Brain pericyte (primary cell): ENCODE results near the gene DCAF10.
"Not testable (repeated sequence)": the region's sequence is repeated elsewhere in the genome, so short reads cannot be mapped to it uniquely, and the experiment has no call there.

Experiments
- DNase-seq: peaks from one replicate; pipeline ENCODE4 v3.0.0-alpha.2; 2012; ENCODE audit warnings: low read depth, low spot score

DCAF10 gene

DNA sequence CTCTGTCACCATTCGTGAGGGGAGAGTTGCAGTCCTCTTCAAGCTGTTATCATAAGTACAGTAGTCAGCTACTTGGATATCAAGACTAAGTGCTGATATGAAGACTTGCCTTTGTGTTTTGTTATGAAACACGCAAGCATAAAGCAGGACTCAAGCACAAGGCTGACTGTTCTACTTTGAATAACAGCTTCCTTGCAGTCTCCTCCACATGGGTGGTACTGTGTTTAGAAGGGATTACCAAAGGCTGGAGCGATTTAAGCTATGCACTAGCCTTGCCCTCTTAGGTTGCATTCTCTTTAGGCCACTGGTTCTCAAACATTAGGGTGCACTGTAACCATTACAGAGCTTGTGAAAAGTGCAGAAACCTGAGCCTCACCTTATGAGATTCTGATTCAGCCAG lies 61.9 kb downstream of the DCAF10 start:
- no peak for DNase-seq

- no peak for DNase-seq
Measured at GRCh38 chr9:37870081-37870798, 69.6 kb downstream of the DCAF10 start.

DNA sequence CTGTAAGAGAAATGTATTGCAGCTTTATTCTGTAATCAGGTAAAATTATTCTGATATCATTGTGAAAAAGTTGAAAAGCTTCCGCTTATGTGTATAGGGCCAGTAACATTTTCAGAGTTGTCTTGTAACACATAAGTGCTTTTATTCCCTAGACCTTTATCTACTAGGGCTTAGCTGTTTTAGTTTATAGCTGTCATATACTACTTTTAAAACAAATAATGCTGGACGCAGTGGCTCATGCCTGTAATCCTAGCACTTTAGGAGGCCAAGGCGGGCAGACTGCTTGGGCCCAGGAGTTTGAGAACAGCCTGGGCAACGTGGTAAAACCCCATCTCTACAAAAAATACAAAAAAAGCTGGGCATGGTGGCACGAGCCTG lies 70.2 kb downstream of the DCAF10 start:
- DNase-seq, result no peak

- no peak for DNase-seq
Measured at GRCh38 chr9:37873955-37874354, 73.4 kb downstream of the DCAF10 start.

DNA sequence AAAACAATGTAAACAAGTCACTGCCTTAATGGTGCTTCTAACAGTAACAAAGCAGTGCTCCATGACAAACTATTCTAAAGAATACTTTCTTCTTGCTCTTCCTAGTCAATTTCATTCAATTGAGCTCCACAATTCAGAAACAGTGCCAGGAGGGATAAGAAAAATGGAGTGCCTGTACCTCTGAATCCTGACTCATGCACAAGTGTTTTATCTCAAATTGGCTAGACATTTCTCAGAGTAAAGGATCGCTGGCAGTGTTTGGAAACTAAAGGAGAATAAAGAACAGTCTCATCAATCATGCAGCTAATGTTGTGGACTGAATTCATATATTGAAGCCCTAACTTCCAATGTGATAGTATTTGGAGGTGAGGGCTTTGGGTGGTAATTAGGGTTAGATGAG lies 75.8 kb downstream of the DCAF10 start:
- DNase-seq, result no peak

GRCh38 chr9:37880916-37881479 lies 80.4 kb downstream of the DCAF10 start:
- no peak for DNase-seq

- DNase-seq, result not testable (repeated sequence)
Measured at GRCh38 chr9:37887977-37888583, 87.5 kb downstream of the DCAF10 start.

DNA sequence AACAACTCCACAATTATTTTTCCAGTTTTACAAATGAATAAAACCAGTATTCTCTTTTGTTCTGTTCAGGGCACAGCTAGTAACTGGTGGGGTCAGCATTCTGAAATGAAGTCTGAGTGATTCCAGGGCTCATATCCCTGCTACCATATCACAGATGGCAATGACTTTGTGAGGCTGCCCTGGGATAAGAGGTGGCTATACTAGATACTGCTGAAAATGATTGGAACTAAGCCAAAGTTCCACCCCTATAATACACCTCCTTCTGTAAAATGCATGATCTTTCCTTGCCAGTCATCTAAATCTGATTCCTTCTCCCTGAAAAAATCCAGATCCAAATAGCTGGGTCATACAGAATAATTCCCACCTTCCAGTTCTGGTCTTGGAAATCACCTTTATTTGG lies 88.9 kb downstream of the DCAF10 start:
- DNase-seq, result no peak

GRCh38 chr9:37891042-37891441 lies 90.4 kb downstream of the DCAF10 start:
- not testable (repeated sequence) for DNase-seq

DNA sequence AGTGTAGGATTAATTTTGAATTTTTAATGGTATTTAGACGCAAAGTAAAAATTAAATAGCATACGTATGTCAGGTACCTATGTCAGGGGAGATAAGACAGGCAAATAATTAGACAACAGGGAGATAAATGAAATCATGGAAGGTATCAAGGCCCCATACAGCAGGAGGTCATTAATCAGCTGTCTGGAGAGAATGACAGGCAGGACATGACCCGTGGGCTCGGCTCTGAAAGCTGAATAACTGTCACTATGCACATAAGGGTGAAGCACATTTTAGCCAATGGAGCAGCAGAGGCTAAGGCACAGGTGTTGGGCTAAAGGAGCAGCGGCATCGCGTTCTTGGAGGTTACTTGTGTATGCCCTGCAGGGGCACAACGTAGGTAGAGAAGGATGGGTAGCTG lies 91.5 kb downstream of the DCAF10 start:
- no peak for DNase-seq

GRCh38 chr9:37897665-37898064 lies 97.1 kb downstream of the DCAF10 start:
- DNase-seq, result no peak

GRCh38 chr9:37899041-37899440 lies 98.4 kb downstream of the DCAF10 start:
- DNase-seq, result no peak

DNA sequence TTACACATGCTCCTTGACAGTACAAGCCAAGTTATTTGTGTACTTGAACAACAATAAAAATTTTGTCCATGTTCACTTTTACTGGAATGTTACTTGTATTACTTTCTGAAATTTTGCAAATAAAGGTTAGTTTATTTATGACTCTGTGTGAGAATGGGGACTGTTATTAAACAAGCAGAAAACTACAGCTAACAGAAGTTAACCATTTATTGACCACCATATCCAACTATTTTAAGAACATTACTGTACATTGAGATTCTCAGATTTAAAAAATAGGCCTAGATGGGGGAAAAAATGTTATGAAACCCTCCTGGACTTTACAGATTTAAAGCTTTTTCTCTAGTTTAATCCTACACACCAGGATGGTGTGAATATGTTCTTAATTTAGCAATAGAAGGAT lies 101.5 kb downstream of the DCAF10 start:
- DNase-seq, result no peak

DNA sequence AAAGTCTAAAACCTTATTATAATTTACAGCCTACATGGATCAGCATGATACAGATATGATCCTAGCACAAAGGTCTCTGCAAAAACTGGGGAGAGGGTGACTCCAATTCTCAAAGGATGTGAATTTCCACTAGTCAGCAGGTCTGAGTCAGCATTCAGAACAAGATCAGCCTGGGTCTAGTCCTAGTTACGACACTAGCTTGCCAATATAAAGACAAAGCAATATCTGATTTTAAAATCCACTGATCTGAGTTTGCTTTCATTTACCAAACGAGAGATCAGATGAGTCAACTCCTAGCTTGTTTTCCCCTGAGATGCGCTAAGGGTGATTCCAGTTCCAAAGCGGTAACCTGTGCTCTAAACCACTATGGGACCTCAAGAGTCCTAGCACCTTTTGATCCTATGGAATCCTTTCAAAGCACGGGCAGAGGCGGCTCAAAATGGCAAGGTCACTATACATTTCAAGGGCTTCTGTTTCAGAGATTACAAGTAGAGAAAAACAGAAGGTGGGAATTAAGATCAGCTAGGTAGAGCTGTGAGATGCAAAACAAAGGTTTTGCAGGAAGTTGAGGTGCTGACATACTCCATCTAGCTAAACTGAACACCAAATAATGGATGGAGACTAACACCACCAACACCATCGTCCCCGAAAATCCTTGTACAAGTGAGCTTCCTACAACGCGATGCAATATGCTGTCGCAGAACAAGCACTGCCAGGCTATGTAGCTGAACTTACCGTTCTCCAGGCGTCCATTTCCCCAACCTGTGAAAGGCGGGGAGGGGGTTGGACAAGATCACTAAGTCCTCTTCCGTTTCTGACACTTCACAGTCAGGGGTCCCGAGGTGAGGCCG lies 102.4 kb downstream of the DCAF10 start:
- DNase-seq, result no peak

DNA sequence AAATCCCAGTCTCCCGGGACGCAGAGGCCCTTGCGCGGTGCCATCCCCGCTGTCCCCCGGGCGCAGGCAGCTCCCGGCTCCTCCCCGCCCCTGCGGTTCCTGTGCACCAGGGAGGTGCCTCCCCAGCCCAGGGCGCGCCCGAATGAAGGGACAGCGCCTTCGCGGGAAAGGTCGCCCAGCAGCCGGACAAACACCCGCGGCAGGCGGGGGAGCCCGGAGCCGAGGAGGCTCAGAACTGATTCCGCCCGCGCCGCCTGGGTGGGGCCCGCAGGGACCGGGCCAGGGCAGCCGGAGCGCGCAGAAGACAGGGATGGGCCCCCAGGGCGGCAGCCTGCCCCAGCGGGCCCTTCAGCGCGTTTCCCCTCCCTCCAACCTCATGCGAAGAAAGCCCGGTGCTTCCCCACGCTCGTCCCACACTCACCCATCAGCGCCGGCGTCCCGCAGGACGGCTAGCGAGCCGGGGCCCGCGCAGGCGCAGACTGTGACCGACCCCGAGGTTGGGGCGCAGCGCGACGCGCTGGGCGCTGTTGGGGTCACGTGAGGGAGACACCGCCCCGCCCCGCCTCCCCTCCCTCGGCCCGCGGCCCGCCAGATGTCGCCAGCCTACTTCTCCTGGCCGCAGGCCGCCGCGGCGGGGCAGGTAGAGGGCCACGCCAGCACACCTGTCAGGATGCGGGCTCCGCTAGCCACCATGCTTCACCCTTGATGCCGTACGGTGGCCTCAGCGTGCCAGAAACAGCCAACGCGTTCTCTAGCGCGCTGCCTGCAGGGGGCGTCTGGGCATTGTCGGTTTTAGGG lies 103.2 kb downstream of the DCAF10 start, which contains the start of gene SLC25A51:
SLC25A51 (minus strand) TSS at position 481 of the 798 bp plus-strand sequence. CDS start 15,577 bp downstream, outside the sequence.
- DNase-seq, result peak; percentile 85

GRCh38 chr9:37904445-37905130 lies 104.0 kb downstream of the DCAF10 start:
- DNase-seq, result no peak

GRCh38 chr9:37905131-37905505 lies 104.5 kb downstream of the DCAF10 start:
- no peak for DNase-seq

- no peak for DNase-seq
Measured at GRCh38 chr9:37905776-37906175, 105.2 kb downstream of the DCAF10 start.

DNA sequence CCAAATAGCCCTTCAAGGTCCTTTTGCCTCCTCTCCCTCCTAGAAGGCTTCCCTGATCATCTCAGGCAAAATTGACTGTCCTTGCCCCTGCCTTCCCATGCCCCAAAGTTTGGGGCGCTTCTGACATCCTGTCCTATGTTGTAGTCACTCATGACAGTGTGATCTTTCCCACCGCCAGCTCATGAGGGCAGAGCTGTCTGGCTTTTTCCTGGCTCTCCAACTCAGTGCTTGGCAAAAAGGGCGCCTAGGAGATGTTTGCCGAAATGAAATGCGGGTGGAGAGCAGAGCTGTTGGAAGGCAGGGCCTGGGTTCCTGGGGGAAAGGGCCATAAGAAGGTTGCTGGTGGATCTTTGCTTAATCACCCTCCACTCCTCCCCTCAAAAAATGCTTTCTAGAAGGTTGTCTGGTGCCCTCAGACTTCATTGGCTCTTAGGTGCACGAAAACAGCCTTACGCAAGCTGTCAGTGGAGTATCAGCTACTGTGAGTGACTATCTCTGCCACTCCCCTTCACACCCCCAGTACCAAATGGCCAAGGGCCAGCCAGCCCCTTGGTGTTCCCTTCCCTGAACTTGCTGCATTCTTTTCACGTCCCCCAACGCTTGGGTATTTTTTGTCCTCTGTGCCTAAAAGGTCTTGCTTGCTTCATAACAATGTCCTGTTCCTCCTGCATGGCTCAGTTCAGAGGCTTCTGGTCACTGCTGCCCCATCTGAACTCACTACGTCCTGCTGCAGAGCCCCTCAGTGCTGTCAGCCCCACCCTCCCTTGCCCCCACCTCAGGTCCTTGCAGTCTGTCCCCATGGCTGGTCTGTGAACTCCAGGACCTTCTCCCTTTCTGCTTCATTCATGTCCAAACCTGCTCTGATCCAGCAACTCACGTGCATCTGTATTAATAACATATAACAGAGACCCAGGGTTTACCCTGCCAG lies 106.0 kb downstream of the DCAF10 start:
- DNase-seq, result no peak

- no peak for DNase-seq
Measured at GRCh38 chr9:37908283-37908682, 107.7 kb downstream of the DCAF10 start.
